ENCODE results near the gene HMCN1.

GRCh38 chr1:185745165-185745564 is 11.0 kb downstream of the HMCN1 start:
- no peak for TF ChIP-seq CTCF (conservative IDR thresholded peaks at IDR 0.05)
- TF ChIP-seq ZFX (IDR thresholded peaks at IDR 0.05) = no peak

Measured in C4-2B (cell line).